Measurements from ENCODE around the gene STK11. TPM values are rescaled to one million over a fixed set of nuclear protein-coding genes. Genes with fewer than 3 reads are reported as not detected.

The STK11 gene
- polyA plus RNA-seq, 2 of the 4 experiments (the other 2 are of a cell fraction) = 16.2 to 33.6 TPM

GRCh38 chr19:1170938-1171754, 34.4 kb upstream of the STK11 start:
- WGBS (ENCODE audit: missing lambda C conversion rate) = 92% methylated on average over 26 of the region's 38 CpGs
- Histone ChIP-seq H3K27ac (peak overlapping the region; percentile 100; a peak in 5 of 6 replicates), H3K4me1 (peaks cover 57% of the 10 kb centered on the region), H3K4me3 (no peak overlapping the region), H3K9me3 (no peaks in the 10 kb centered on the region), H3K4me2 (peak overlapping the region; percentile 93)
- TF ChIP-seq EP300 (IDR thresholded peaks at IDR 0.05) (no peak), CBX2 (IDR thresholded peaks at IDR 0.05; ENCODE audit: borderline replicate concordance, low read depth) (no peak), ZFP36 (IDR thresholded peaks at IDR 0.05; ENCODE audit: borderline replicate concordance, partially characterized antibody) (no peak), CEBPB (IDR thresholded peaks at IDR 0.05) (no peak), HDAC2 (IDR thresholded peaks at IDR 0.05) (no peak), POLR2A (IDR thresholded peaks at IDR 0.05; ENCODE audit: low read length) (no peak), E2F6 (IDR thresholded peaks at IDR 0.05; ENCODE audit: borderline replicate concordance, low read depth) (no peak), FOSB (CRISPR knock-in tag; IDR thresholded peaks at IDR 0.05) (no peak), NR3C1 (IDR thresholded peaks at IDR 0.05) (no peak), CHD2 (IDR thresholded peaks at IDR 0.05; ENCODE audit: low read length, partially characterized antibody) (no peak), HMGXB4 (CRISPR knock-in tag; IDR thresholded peaks at IDR 0.05; ENCODE audit: borderline replicate concordance) (no peak), ZC3H11A (IDR thresholded peaks at IDR 0.05) (no peak), BCL3 (IDR thresholded peaks at IDR 0.05) (no peak), TP53 (CRISPR knock-in tag; IDR thresholded peaks at IDR 0.05) (no peak), EHMT2 (IDR thresholded peaks at IDR 0.05; ENCODE audit: low read depth) (no peak)
- ChIA-PET CTCF (interaction anchor here (1.0 kb wide), 1 partner anchor 59 kb away, joined by 3 read pairs; no protein-coding TSS in a partner anchor), POLR2A (no interaction called here)
- no peak for FAIRE-seq
- DNase-seq (ENCODE audit: low read depth in 1 of 2, low spot score in 1 of 2) = no peak
- ATAC-seq = no peak

GRCh38 chr19:1171755-1172352, 33.7 kb upstream of the STK11 start:
- DNase-seq (ENCODE audit: low read depth in 1 of 2, low spot score in 1 of 2) (no peak), FAIRE-seq (no peak), ATAC-seq (peak in 1 of 2 experiments; percentile 2; a peak in 2 of 6 replicates)
- Histone ChIP-seq H3K4me2 (peak overlapping the region; percentile 93), H3K27ac (peak overlapping the region; percentile 100), H3K4me3 (peak overlapping the region; percentile 98), H3K4me1 (peaks cover 64% of the 10 kb centered on the region), H3K9me3 (no peaks in the 10 kb centered on the region)
- CTCF ChIA-PET = interaction anchor here (1.0 kb wide), 1 partner anchor 60 kb away, joined by 3 read pairs; no protein-coding TSS in a partner anchor
- WGBS (ENCODE audit: missing lambda C conversion rate) = 40% methylated on average over 3 of the region's 15 CpGs
- POLR2A ChIA-PET = no interaction called here
- no peak for TF ChIP-seq RAD21 (conservative IDR thresholded peaks at IDR 0.05 in 1 of 2, IDR thresholded peaks at IDR 0.05 in 1 of 2)
- TF ChIP-seq BCL3 (IDR thresholded peaks at IDR 0.05) = no peak
- no peak for TF ChIP-seq SREBF2 (IDR thresholded peaks at IDR 0.05)
- TF ChIP-seq BHLHE40 (IDR thresholded peaks at IDR 0.05; ENCODE audit: low read depth, low read length) = no peak
- no peak for TF ChIP-seq REST (IDR thresholded peaks at IDR 0.05)
- TF ChIP-seq PBX3 (IDR thresholded peaks at IDR 0.05) = no peak
- TF ChIP-seq HMGXB4 (CRISPR knock-in tag; IDR thresholded peaks at IDR 0.05; ENCODE audit: borderline replicate concordance) = no peak
- TF ChIP-seq CHD4 (IDR thresholded peaks at IDR 0.05; ENCODE audit: borderline replicate concordance) = no peak
- TF ChIP-seq HOXA7 (CRISPR knock-in tag; IDR thresholded peaks at IDR 0.05) = no peak
- no peak for TF ChIP-seq ESRRA (IDR thresholded peaks at IDR 0.05; ENCODE audit: borderline replicate concordance, low read length)
- TF ChIP-seq JUNB (IDR thresholded peaks at IDR 0.05) = no peak
